ENCODE results near the gene FGD5.

FGD5 gene

GRCh38 chr3:14859880-14860279, 41.1 kb downstream of the FGD5 start:
- Histone ChIP-seq H3K9me3 (ENCODE audit: control insufficient read depth, insufficient read depth, low read length) (no peaks in the 10 kb centered on the region), H3K4me3 (ENCODE audit: low read length) (no peak overlapping the region), H3K27me3 (ENCODE audit: control insufficient read depth, low read length) (no peaks in the 10 kb centered on the region), H3K36me3 (ENCODE audit: control insufficient read depth, low read length) (no peaks in the 10 kb centered on the region), H3K27ac (ENCODE audit: low read depth, low read length) (no peak overlapping the region), H3K4me2 (ENCODE audit: low read length) (no peak overlapping the region), H3K4me1 (ENCODE audit: control insufficient read depth, low read length) (no peaks in the 10 kb centered on the region), H4K20me1 (ENCODE audit: control insufficient read depth, insufficient read depth, low read depth, low read length) (no peaks in the 10 kb centered on the region), H3F3A (ENCODE audit: control insufficient read depth, insufficient read depth) (no peaks in the 10 kb centered on the region), H3K79me2 (ENCODE audit: control insufficient read depth, low read length) (no peaks in the 10 kb centered on the region), H3K9me2 (replicated peaks; ENCODE audit: control insufficient read depth, low read length) (no peaks in the 10 kb centered on the region)
- TF ChIP-seq EZH2phosphoT487 (IDR thresholded peaks at IDR 0.05; ENCODE audit: borderline replicate concordance, low read length): no peak
- TF ChIP-seq CTCF (IDR thresholded peaks at IDR 0.05; ENCODE audit: low read depth, low read length, poor library complexity, severe bottlenecking): no peak

GRCh38 chr3:14861031-14861430, 42.3 kb downstream of the FGD5 start:
- no peak overlapping the region for H3K4me2 ChIP-seq (ENCODE audit: low read length)
- H3K27me3 ChIP-seq (ENCODE audit: control insufficient read depth, low read length): no peaks in the 10 kb centered on the region
- no peaks in the 10 kb centered on the region for H3K4me1 ChIP-seq (ENCODE audit: control insufficient read depth, low read length)
- H4K20me1 ChIP-seq (ENCODE audit: control insufficient read depth, insufficient read depth, low read depth, low read length): no peaks in the 10 kb centered on the region
- H3K27ac ChIP-seq (ENCODE audit: low read depth, low read length): no peak overlapping the region
- TF ChIP-seq CTCF (IDR thresholded peaks at IDR 0.05; ENCODE audit: low read depth, low read length, poor library complexity, severe bottlenecking): no peak
- TF ChIP-seq EZH2phosphoT487 (IDR thresholded peaks at IDR 0.05; ENCODE audit: borderline replicate concordance, low read length): no peak
- H3K9me2 ChIP-seq (replicated peaks; ENCODE audit: control insufficient read depth, low read length): no peaks in the 10 kb centered on the region
- H3K79me2 ChIP-seq (ENCODE audit: control insufficient read depth, low read length): no peaks in the 10 kb centered on the region
- no peaks in the 10 kb centered on the region for H3K9me3 ChIP-seq (ENCODE audit: control insufficient read depth, insufficient read depth, low read length)
- no peaks in the 10 kb centered on the region for H3K36me3 ChIP-seq (ENCODE audit: control insufficient read depth, low read length)
- no peaks in the 10 kb centered on the region for H3F3A ChIP-seq (ENCODE audit: control insufficient read depth, insufficient read depth)
- no peak overlapping the region for H3K4me3 ChIP-seq (ENCODE audit: low read length)

GRCh38 chr3:14861446-14862302, 42.9 kb downstream of the FGD5 start:
- Histone ChIP-seq H3K27me3 (ENCODE audit: control insufficient read depth, low read length) (no peaks in the 10 kb centered on the region), H3F3A (ENCODE audit: control insufficient read depth, insufficient read depth) (no peaks in the 10 kb centered on the region), H3K36me3 (ENCODE audit: control insufficient read depth, low read length) (no peaks in the 10 kb centered on the region), H4K20me1 (ENCODE audit: control insufficient read depth, insufficient read depth, low read depth, low read length) (no peaks in the 10 kb centered on the region), H3K9me2 (replicated peaks; ENCODE audit: control insufficient read depth, low read length) (no peaks in the 10 kb centered on the region), H3K27ac (ENCODE audit: low read depth, low read length) (no peak overlapping the region), H3K4me3 (ENCODE audit: low read length) (no peak overlapping the region), H3K9me3 (ENCODE audit: control insufficient read depth, insufficient read depth, low read length) (no peaks in the 10 kb centered on the region), H3K79me2 (ENCODE audit: control insufficient read depth, low read length) (no peaks in the 10 kb centered on the region), H3K4me1 (ENCODE audit: control insufficient read depth, low read length) (no peaks in the 10 kb centered on the region), H3K4me2 (ENCODE audit: low read length) (no peak overlapping the region)
- TF ChIP-seq EZH2phosphoT487 (IDR thresholded peaks at IDR 0.05; ENCODE audit: borderline replicate concordance, low read length) (no peak), CTCF (IDR thresholded peaks at IDR 0.05; ENCODE audit: low read depth, low read length, poor library complexity, severe bottlenecking) (no peak)
